Activated T-cell treated with anti-CD3 and anti-CD28 coated beads for 4 hours (primary cell): ENCODE results near the gene ITSN1.
"Not testable (repeated sequence)": the region's sequence is repeated elsewhere in the genome, so short reads cannot be mapped to it uniquely, and the experiment has no call there.

Experiments
- DNase-seq: peaks from one replicate; pipeline ENCODE4 v3.0.0-alpha.2; 2020

Gene ITSN1

GRCh38 chr21:33684068-33684467 is 41.8 kb downstream of the ITSN1 start:
- no peak for DNase-seq

DNA sequence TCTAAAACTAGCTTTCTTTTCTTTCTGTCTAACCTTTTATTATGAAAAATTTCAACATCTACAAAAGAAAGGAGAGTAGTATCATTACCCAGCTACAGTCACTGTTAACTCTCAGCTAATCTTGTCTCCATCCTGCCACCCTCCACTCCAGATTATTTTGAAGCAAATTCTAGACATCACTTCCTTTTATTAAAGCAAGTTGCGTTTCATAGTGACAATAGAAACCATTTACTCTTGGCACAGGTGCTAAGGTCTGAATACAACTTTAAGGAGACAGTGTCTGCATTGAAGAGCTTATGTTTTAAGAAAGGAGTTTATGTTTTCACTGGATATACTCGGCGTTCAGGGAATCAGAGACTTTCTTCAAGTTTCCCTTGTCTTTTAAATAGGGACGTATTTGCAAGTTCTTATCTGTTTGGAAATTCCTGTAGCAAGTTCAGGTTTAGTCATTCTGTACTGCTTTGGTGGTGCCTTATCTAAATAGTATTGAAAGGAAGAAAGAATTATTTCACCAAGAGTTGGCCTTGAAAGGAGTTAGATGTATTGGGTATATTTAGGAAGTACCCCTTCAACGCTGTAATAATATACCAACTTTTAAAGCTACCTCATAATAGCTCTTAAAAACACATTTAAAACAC is 42.7 kb downstream of the ITSN1 start:
- no peak for DNase-seq

DNA sequence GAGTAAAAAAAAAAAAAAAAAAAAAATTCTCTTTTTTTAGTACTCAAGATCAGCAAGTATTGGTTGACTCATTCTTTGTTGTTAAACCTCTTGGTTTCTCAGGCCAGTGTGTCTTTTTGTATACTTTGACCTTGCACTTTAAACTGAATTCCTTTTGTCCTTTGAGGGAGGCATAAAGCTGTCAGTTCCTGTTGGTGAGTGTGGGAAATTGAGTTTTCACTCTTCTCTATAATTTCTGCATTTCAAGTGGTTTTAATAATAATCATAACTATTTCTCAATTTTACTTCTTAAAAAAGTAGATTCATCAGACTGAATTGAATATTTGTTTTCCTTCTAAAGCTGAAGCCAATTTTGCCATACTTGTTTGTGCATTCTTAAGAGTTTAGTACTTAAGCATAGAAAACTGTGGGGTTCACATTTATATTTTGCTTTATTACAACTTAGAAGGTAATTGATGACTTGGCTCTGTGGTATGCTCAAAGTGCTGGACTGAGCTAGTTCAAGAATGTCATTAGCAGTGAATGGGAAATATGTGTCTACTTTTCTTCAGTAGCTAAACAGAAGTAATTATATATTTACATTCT is 43.4 kb downstream of the ITSN1 start:
- no peak for DNase-seq

DNA sequence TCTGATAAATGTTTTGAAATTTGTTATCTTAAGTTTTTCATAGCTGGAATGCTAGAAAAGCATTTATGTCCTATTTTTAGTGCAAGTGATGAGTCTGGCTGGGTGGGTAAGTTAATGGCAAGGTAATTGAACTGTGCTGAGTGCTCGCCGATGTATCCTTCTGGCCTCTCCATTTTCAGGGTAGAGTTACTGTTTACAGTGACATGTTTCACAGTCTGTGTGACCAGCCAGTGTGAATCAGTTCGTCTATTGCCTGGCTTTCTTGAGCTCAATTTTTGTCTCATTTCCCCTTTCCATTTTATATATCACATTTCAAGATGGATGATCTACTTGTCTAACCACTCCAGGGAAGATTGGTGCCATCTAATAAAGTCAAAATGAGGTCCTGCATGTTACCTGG is 44.1 kb downstream of the ITSN1 start:
- DNase-seq: no peak

DNA sequence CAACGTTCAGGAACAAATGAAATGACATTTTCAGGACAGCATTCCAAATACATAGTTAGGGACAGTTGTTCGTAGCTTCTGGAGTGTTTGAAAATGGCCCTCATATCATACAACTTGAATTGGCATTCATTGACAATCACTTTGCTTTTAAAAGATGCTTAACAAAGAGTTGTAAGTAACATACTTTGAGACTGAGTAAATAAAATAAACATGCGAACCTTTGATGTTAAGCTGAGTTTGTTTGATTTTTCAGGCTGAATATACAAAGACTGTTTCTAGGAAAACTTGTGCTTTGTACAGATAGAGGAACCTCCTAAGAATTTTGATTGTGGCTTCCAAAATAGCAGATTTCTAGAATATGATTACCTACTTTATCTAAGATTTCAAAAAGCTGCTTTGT is 45.3 kb downstream of the ITSN1 start:
- DNase-seq: no peak

DNA sequence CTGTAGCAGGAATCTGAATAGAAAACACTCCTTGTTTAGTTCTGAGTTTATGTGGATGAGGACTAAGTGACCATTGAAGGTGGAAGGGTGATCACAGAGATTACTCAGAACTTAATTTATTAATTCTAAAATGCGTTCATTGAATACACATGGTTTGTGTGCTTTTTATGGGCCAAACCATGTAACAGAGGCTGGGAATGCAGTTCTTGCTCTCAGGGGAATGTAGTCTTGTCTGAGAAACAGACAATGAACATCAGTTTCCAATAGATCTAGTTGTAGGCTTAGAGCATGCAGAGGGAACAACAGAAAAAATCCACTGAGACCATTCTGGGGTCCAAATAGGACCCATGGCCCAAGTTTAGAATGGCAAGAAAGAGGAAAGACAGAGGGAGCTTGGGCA is 46.1 kb downstream of the ITSN1 start:
- DNase-seq: no peak

- no peak for DNase-seq
These were observed 48.6 kb downstream of the ITSN1 start for GRCh38 chr21:33690874-33691273.

GRCh38 chr21:33691945-33692603 is 49.8 kb downstream of the ITSN1 start:
- DNase-seq: no peak

DNA sequence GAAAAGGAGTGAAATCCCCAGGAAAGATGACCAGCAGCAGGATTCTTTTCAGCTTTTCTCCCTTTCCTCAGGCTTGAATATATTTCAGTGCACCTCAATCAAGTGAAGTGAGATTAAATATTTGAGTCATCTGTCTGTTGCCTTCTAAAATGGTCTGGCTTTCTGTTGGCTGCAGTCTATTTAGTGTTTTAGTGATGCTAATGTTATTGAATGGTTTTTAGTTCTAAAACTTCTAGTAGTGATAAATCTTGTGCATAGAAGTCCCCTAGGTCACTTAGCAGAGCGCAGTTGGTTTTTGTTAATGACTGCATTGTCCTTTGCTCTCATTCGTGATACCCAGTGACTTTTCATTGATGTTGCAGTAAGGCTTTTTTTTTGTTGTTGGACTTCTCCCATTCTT is 53.5 kb downstream of the ITSN1 start:
- no peak for DNase-seq

- no peak for DNase-seq
These were observed 54.2 kb downstream of the ITSN1 start for GRCh38 chr21:33696465-33696864.

- DNase-seq: no peak
These were observed 56.0 kb downstream of the ITSN1 start for GRCh38 chr21:33698087-33698860.

- no peak for DNase-seq
These were observed 57.0 kb downstream of the ITSN1 start for GRCh38 chr21:33699277-33699676.

- DNase-seq: no peak
These were observed 58.2 kb downstream of the ITSN1 start for GRCh38 chr21:33700491-33700890.

GRCh38 chr21:33703750-33704606 is 61.7 kb downstream of the ITSN1 start:
- DNase-seq: no peak

GRCh38 chr21:33707846-33708245 is 65.5 kb downstream of the ITSN1 start:
- DNase-seq: no peak

- DNase-seq: no peak
These were observed 66.6 kb downstream of the ITSN1 start for GRCh38 chr21:33708874-33709273.

DNA sequence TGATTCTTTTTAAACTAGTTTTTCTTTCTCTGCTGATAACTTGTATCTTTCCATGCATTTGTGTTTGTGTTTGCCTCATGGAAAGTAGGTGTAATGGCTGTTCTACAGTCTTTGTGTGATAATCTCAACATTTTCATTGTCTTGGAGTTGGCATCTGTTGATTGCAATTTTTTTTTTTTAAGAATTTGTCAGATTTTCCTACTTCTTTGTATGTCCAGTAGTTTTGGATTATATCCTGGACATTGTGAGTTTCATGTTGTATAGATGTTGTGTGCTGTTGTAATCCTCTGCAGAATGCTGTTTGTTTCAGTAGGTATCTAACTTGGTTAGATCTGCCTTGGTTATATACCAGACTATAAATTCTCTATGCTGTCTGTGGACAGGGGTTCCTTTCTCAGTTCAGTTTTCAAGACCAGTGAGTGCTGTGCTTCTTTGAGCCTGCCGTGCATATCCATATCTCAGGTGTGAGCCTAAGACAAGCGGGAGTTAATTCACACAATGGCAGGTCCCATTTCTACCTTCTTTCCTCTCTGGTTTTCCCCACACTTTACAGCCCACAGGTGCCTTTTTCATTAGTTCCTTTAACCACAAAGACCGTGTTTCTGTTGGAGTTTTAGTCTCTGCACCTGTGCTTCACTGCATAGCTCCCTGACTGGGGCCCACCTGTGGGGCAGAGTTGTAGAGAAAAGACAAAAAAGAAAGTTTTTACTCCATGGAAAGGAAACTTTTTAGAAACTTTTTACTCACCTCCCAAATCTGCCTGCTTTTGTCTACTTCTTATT is 69.9 kb downstream of the ITSN1 start:
- no peak for DNase-seq

GRCh38 chr21:33721081-33721480 is 78.8 kb downstream of the ITSN1 start:
- DNase-seq: no peak

DNA sequence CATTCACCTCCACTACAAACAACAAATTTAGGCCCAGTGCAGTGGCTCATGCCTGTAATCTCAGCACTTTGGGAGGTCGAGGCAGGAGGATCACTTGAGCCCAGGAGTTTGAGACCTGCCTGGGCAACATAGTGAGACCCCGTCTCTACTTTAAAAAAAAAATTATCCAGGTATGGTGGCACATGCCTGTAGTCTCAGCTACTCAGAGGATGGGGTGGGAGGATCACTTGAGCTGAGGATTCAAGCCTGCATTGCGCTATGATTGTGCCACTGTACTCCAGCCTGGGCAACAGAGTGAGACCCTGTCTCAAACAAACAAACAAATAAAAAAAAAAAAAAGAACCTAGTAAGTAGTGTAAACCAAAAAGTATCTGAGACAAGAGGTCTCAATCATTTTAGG is 86.8 kb downstream of the ITSN1 start:
- DNase-seq: not testable (repeated sequence)

GRCh38 chr21:33729641-33730040 is 87.3 kb downstream of the ITSN1 start:
- no peak for DNase-seq

GRCh38 chr21:33731447-33731846 is 89.1 kb downstream of the ITSN1 start:
- DNase-seq: no peak

DNA sequence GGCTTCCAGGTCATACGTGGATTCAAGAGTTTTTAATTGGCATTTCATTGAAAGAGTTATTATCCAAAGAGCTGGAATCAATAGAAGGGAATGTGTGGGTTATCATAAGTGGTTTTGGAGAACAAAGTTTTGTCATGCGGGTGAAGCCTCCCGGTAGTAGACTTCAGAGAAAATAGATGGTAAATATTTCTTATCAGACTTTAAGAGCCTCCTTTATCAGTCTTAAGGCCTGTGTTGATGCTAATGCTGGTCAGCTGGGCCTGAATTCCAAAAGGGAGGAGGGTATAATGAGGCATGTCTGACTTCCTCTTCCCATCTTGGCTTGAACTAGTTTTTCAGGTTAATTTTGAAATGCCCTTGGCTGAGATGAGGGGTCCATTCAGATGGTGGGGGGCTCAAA is 89.7 kb downstream of the ITSN1 start:
- no peak for DNase-seq
